SW 1271 (cell line): ENCODE results near the gene RBM19.
"Not testable (repeated sequence)": the region's sequence is repeated elsewhere in the genome, so short reads cannot be mapped to it uniquely, and the experiment has no call there.

Experiments
- DNase-seq, 2 experiments: peaks; one replicate each; lab custom pipeline; 2025; lab: John Stamatoyannopoulos, UW

Gene RBM19, protein sequence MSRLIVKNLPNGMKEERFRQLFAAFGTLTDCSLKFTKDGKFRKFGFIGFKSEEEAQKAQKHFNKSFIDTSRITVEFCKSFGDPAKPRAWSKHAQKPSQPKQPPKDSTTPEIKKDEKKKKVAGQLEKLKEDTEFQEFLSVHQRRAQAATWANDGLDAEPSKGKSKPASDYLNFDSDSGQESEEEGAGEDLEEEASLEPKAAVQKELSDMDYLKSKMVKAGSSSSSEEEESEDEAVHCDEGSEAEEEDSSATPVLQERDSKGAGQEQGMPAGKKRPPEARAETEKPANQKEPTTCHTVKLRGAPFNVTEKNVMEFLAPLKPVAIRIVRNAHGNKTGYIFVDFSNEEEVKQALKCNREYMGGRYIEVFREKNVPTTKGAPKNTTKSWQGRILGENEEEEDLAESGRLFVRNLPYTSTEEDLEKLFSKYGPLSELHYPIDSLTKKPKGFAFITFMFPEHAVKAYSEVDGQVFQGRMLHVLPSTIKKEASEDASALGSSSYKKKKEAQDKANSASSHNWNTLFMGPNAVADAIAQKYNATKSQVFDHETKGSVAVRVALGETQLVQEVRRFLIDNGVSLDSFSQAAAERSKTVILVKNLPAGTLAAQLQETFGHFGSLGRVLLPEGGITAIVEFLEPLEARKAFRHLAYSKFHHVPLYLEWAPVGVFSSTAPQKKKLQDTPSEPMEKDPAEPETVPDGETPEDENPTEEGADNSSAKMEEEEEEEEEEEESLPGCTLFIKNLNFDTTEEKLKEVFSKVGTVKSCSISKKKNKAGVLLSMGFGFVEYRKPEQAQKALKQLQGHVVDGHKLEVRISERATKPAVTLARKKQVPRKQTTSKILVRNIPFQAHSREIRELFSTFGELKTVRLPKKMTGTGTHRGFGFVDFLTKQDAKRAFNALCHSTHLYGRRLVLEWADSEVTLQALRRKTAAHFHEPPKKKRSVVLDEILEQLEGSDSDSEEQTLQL

DNA sequence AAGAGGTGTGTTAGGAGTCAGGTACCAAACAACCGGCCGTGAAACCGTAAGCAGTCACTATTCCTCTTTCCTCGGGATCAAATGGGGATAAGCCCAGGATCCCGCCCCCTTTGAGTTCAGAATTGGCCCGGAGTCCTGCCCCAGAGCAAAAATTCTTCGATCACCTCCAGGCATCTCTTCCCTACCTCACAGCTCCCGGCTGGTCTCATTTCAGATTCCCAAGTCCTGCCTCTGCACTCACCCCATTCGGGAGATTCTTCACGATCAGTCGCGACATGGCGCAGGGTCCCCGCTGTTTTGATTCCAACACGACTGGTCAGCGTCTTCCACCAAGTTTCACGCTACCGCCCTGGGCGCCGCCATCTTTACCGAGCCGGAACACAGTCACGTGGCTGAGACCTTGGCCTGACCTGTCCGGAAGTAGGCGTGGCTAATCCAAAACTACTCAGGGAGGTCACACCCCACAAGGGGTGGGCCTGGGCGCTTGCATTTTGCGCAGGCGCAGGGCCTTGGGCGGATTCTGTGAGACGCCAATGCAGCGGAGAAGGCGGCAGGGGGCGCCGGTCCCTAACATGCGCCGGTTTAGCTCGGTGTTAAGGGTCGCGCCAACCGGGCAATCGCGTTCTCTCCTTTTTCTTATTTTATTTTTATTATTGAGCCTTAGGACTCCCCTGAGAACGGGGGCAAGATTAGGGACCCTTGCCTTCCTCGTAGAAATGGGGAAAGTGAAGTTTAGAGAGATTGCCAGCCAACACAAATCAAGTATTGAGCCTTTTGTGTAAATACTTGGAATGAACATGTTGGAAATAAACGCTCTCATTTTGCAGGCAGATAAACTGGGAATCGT is at the start of gene RBM19:
Gene RBM19 (minus strand): TSS at position 375 of the 847 bp plus-strand sequence. CDS start 98 bp downstream, at position 277.
- DNase-seq = peak; percentile 91 to 95

DNA sequence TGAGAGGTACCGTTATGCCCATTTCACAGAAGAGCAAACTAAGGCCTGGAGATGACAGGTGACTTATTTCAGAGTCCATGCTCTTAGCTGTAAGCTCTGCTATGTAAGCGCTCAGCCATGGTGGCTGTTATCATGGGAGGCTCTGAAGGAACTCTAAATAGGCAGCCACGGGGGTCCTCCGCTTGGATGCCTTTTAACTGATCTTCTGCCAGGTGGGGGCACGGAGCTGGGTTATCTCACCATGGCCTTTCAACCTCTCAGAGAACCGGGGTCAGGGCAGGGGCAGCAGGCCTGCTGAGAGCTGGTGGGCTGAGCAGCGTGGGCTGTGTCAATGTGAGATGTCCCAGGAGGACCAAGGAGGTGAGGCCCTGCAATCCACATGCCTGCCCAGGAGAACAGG is 49.7 kb upstream of the RBM19 start:
- no peak for DNase-seq

DNA sequence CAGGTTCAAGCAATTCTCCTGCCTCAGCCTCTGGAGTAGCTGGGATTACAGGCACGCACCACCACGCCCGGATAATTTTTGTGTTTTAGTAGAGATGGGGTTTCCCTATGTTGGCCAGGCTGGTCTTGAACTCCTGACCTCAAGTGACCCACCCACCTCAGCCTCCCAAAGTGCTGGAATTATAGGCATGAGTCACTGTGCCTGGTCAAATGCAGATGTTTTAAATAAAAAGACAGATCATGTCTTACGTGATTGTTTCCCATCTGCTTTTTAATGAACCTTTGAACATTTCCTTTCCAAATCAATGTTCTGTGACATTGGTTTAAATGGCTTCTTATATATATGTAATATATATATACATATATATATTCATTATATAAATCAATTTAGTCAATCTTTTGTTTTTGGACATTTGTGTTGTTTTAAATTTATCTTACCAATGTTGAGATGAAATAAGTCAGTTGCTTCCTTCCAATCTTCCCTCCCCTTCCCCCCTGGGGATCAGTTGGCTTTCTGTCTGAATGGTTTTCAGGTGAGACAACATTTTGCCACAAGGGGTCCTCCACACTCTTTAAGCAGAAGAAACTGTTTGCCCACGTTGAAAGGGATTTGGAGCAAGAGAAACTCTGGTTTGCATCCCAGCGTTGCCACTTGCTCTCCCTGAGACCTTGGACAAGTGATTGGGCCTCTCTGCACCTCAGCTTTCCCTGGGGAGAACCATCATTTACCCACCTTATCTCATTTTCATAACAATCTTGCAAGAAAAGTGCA is 47.6 kb upstream of the RBM19 start:
- peak in 1 of 2 experiments; percentile 25 for DNase-seq

DNA sequence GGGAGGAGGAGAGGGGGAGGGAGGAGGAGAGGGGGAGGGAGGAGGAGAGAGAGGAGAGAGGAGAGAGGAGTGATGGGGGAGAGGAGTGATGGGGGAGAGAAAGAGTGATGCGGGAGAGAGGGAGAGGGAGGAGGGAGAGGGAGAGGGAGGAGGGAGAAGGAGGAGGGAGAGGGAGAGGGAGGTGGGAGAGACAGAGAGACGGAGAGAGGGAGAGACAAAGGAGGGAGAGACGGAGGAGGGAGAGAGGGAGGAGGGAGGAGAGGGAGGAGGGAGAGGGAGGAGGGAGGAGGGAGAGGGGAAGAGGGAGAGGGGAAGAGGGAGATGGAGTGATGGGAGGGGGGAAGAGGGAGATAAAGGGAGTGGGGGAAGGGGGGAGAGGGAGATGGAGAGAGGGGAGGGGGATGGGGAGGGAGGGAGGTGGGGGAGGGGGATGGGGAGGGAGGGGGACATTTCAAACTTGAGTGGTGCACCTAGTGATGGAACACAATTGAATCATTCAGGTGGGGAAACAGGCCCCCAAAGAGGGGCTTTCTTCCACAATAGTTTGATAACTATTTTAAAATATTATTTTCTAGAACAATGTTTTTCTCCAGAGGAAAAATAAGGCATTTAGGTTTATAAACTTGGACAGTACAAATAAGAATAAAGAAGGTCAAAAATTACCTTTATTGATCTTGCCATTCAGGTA is 46.8 kb upstream of the RBM19 start:
- no peak for DNase-seq

DNA sequence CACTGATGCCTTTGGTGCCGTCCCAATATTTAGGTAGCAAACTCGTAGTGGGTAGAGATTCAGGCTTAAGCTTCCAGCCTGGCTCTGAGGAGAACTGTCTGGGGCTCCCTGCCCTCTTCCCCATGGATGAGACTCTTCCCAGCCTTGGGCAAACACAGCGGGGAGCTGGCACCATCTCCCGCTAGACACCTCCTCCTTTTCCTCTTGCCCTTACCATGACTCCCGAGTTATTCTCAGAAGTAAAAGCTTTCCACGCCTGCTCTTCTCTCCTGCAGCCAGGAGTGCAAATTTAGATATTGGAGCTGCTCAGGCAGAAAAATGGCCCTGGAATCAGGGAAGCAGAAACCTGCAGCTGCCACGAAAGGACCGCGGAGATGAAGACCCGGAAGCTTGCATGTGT is 45.6 kb upstream of the RBM19 start:
- DNase-seq = no peak

DNA sequence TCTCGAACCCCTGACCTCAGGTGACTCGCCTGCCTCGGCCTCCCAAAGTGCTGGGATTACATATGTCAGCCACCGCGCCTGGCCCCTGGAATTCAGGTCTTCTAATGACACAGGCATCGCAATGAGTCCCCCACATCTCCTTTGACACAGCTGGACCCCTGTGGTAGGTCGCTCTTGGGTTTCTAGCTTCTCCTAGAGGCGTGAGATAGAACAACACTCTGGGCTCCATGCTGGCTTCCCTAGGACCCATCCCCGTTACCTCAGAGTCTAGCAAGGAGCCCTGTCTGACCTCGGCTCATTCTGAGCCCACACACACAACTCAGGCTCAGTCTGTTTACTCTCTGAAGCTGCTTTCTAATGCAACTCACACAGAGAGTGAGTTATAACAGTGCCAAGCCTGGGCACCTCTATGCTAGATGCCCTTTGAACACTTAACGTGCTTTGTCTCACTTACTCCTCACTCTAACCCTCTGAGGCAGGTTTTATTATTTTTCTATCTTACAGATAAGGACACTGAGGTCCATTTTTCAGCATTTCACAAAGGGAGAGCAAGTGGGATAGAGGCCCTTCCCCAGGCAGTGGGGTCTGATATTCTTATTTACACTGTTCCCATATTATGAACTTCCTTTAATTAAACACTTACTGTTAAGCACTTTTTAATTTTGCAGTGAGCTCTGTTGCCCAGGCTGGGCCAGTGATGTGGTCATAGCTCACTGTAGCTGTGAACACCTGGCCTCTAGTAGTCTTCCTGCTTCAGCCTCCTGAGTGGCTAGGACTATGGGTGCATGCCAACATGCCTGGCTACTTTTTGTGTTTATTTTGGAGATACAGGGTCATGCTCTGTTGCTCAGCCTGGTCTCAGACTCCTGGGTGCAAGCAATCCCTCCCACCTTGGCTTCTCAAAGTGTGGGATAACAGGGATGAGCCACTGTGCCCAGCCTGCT is 40.6 kb upstream of the RBM19 start:
- DNase-seq = no peak

DNA sequence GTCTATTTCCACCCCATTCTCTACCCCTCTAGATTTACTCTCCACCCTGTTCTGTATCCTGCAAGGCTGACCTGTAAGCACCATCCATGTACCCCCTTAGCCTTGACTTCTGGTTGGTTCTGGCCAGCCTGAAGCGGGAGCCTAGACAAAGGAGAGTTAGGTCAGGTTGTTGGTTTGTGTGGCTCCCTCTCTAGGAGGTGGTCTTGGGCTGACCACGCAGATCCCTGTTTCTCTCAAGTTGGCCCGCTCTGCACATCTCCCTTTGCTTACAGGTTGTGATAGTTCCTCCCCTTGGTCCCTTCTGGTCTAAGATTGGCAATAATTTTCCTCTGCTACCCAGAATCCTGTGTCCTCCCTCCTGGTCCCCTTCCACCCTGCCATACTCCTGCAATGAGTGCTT is 38.3 kb upstream of the RBM19 start:
- DNase-seq = no peak

DNA sequence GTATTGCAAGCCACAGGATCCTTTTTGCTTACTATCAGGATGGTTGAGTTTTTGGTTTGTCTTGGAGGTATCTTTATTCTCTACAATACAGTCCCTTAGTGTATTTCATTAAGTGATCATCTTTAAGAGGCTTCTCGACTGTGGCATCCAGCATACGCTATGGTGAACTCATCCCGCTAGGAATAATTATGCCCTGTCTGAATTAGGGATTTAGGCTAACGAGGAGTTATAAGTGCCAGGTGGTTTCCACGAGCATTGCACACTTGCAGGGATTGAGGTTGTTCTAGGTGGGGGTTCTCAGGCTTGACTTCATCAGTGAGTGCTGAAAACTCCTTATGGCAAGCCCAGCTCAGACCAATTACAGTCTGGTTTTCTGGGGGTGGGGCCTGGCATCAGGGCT is 37.2 kb upstream of the RBM19 start:
- no peak for DNase-seq

DNA sequence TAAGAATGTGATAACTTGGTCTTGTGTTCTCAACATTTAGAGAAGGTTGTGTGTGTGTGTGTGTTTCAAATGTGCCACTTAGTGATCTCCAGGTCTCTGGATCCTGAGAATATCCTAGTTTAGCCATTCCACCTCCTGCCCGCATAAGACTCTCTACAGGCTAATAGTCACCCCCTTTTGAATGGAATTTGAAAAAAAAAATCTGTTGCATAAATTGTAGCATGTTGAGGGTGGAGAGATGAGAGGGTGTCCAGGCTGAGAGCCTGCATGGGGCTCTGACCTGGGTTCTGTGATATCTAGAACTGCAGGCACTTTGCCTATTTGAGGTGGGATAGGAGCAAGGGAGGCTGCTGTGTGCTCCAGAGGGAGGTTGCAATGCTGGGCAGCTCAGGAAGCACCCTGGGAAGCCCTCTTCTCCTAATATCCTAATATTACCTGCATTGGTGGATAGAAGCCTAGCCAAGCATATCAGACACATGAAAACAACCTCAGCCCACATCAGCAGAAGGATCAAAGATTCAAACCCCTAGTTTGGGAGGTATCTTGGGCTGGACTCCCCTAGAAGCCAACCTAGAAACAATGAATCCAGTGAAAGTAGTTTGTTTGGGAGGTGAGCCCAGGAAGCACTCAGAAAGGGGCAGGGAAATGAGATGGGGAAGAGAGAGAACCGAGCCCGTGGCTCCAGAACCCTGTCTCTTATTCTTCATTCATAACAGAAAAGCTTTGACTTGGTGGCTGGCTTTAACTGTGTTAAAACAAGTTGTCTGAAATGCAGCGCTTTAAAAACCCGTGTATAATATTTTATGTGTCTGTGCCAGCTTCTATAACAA is 35.6 kb upstream of the RBM19 start:
- DNase-seq = no peak

DNA sequence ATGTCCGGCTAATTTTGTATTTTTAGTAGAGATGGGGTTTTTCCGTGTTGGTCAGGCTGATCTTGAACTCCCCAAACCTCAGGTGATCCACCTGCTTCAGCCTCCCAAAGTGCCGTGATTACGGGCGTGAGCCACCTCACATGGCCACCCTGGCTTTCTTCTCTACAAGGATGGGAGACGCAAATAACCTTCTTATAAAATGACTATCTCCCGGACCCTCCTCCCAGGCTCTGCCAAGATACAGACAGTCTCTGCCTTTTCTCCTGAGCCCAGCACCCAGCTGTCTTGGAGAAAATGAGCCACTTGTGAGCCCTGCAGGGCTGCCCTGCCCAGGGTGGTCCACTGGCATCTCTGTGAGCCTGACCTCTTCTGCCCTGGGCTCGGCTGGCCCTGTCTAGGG is 34.7 kb upstream of the RBM19 start:
- no peak for DNase-seq

DNA sequence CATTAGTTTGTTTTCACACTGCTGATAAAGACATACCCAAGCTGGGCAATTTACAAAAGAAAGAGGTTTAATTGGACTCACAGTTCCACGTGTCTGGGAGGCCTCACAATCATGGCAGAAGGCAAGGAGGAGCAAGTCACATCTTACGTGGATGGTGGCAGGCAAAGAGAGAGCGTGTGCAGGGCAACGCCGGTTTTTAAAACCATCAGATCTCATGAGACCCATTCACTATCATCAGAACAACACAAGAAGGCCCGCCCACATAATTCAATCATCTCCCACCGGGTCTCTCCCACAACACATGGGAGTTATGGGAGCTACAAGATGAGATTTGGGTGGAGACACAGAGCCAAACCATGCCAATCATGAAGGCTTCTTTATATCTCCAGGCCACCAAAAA is 34.1 kb upstream of the RBM19 start:
- DNase-seq = not testable (repeated sequence)

DNA sequence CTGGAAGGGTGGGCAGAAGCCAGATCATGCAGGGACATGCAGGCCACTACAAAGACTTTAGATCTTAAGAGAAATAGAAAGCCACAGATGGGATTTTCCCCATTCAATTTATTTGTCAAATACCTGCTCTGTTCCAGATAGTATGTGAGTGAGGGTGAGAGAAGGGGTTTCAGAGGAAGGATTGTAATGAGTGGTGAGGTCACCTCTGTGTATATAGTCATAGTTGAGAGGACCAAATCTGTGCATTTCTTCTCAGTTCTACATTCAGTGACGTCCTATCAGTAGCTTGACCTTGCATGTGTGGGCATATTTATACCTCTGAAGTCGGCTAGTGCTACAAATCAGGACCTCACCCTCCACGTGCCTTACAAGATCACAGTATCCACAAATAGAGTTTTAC is 31.2 kb upstream of the RBM19 start:
- DNase-seq = no peak

DNA sequence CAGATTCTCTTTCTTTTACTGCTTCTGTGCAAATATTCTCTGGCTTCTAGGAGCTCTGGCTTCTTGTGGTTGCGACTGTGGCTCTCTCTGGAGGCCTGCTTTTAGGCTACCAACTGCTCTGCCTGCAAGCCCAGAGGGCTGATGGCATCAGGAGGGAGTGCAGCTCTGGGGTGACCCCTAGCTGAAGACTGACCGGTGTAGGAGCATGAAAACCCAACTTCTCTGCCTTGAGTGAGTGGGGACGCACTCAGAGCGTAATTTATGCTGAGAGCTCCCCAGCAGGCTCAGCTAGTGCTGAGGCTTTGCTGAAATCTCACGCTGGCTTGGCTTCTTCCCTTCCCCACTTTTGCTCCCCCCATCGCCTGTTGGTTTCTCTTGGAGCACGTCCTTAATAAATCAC is 29.9 kb upstream of the RBM19 start:
- no peak for DNase-seq

DNA sequence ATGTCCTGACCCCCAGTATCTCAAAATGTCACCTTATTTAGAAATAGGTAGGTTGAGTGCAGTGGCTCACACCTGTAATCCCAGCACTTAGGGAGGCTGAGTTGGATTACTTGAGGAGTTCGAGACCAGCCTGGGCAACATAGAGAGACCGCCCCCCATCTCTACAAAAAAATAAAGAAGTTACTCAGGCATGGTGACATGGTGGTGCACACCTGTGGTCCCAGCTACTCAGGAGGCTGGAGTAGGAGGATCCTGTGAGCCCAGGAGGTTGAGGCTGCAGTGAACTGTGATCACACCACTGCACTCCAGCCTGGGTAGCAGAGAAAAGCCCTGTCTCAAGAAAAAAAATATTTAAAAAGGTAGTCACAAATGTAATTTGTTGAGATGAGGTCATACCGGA is 27.9 kb upstream of the RBM19 start:
- DNase-seq = no peak

DNA sequence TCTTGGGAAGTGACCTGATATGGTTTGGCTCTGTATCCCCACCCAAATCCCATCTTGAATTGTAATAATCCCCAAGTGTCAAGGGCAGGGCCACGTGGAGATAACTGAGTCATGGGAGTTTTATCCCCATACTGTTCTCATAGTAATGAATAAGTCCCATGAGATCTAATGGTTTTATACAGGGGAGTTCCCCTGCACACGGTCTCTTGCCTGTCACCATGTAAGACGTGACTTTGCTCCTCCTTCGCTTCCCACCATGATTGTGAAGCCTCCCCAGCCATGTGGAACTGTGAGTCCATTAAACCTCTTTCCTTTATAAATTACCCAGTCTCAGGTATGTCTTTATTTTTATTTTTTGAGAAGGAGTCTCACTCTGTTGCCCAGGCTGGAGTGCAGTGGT is 26.6 kb upstream of the RBM19 start:
- not testable (repeated sequence) for DNase-seq

DNA sequence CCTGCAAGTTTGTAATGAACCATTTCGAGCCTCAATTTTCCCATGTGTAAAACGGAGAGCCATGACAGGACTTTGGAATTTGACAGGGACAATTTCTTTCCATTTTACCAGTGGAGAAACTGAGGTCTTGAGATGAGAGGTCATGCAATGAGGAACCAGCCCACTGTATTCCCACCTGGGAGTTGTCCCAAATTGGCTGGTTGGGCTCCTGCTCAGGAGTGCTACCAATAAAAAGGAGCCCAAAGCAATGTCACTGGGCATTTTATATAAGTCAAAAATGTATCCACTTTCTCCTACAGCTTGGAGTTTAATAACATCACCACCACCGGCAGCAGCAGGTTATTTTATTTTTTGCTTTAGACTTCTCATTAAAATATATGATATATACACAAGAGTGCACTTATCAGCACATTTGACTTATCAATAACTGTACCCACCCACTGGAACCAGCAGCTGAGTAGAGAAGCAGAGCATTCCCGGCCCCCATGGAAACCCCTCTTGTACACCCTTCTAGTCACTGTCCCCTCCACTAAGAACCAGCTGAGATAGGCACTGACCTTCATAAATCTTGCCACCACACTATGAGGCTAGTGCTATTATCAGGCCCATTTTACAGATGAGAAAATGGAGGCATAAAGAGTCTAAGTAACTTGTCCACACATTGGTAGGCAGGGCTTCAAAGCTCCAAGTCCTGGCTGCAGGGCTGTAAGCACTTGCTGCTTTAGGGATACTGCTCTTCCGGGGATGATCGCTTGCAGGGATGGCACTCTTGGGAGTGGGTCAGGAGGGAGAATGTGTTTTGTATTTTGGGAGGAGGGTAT is 25.3 kb upstream of the RBM19 start:
- DNase-seq = no peak
